Esophagus squamous epithelium (tissue), 5 donors: ENCODE measurements around the gene ZCCHC7. TPM values are rescaled to one million over a fixed set of nuclear protein-coding genes. Genes with fewer than 3 reads are reported as not detected.

Experiments used
- DNase-seq: peaks from one replicate; lab custom pipeline; 2025; lab: John Stamatoyannopoulos, UW
- H3K27ac ChIP-seq, 4 donors: fragments of 200-600 bp; sonication (generic); one replicate each; pipeline ENCODE4 v1.5.1; 2016 to 2019; ENCODE audit warnings: mild to moderate bottlenecking in 1 of 4
- H3K27me3 ChIP-seq, 4 donors: fragments of 200-600 bp; sonication (generic); 1 replicate in 3 of 4; 2 replicates in 1 of 4; pipeline versions ENCODE4 v1.5.1 to v1.6.0; 2017 to 2021; ENCODE audit warnings: antibody characterized with exemption in 1 of 4
- H3K36me3 ChIP-seq, 3 donors: fragments of 200-600 bp; sonication (generic); one replicate each; pipeline ENCODE4 v1.5.1; 2016 to 2019
- H3K4me1 ChIP-seq, 3 donors: fragments of 200-600 bp; sonication (generic); one replicate each; pipeline ENCODE4 v1.5.1; 2017 to 2019
- H3K4me3 ChIP-seq, 4 donors: fragments of 200-600 bp; sonication (generic); 1 replicate in 3 of 4; 2 replicates in 1 of 4; pipeline ENCODE4 v1.5.1; 2016 to 2019; ENCODE audit warnings: mild to moderate bottlenecking in 2 of 4, moderate library complexity in 1 of 4
- H3K9me3 ChIP-seq, 3 donors: fragments of 200-600 bp; sonication (generic); one replicate each; pipeline ENCODE4 v1.5.1; 2016 to 2019
- POLR2A ChIP-seq, 4 donors: fragments of 450-650 bp; IDR thresholded peaks; one replicate each; pipeline ENCODE4 v1.6.1; 2017; ENCODE audit warnings: antibody characterized with exemption in 4 of 4, mild to moderate bottlenecking in 4 of 4, moderate library complexity in 3 of 4
- WGBS, 2 donors: methylation state at CpG; one replicate each; pipeline ENCODE4 v1.1.5; 2018; 5-methylcytosine and 5-hydroxymethylcytosine counted together
- intact Hi-C: fragments of 100-400 bp; cut with DNase I; formaldehyde crosslinking; loops from one replicate; pipeline ENCODE4 v1.15.0; 2022
- total RNA-seq, 4 donors: library from RNA; depleted of rRNA; stranded (reverse); fragments of >200 nt; gene quantifications; one replicate each; pipeline ENCODE4 v1.1.0, GENCODE V29; 2016
- TF ChIP-seq, protein P1 (sequence below), 6 experiments: fragments of 450-650 bp in 4 of 6; fragments of 200-600 bp in 2 of 6; sonication (generic) in 2 of 6; IDR thresholded peaks; one replicate each; pipeline ENCODE4 v1.5.1; 2016 to 2019; ENCODE audit warnings: antibody characterized with exemption in 6 of 6, mild to moderate bottlenecking in 4 of 6, moderate library complexity in 4 of 6
- donor health status: DM: yes; HTN: yes; CAD: no.

The ZCCHC7 gene
- total RNA-seq, 4 donors from 2014 or later = 6.1 to 21.6 (median 13.0) TPM

DNA sequence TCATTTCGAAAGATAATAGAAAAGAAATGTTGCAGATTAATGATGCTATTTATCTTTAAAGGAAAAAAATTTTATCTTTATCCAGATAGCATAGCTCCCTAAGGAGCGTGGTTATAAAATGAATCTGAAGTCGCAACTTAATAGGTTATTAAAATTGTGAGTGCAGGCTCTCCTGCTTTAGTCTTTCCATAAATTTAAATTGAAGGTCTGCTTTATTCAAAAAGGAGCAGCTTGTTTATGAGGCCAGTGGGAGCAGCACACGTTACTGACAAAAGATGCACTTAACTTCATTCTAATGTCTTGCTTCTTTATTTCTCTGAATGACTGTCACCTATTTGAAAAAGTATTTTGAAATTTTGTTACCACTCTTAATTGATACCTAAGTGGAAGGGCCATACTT, 95.0 kb downstream of the ZCCHC7 start:
- no peak overlapping the region for H3K27ac ChIP-seq
- DNase-seq = no peak
- H3K36me3 ChIP-seq = no peaks in the 10 kb centered on the region
- H3K27me3 ChIP-seq = no peaks in the 10 kb centered on the region
- intact Hi-C loops = no loop called here
- no peaks in the 10 kb centered on the region for H3K9me3 ChIP-seq
- TF ChIP-seq, protein P1, sequence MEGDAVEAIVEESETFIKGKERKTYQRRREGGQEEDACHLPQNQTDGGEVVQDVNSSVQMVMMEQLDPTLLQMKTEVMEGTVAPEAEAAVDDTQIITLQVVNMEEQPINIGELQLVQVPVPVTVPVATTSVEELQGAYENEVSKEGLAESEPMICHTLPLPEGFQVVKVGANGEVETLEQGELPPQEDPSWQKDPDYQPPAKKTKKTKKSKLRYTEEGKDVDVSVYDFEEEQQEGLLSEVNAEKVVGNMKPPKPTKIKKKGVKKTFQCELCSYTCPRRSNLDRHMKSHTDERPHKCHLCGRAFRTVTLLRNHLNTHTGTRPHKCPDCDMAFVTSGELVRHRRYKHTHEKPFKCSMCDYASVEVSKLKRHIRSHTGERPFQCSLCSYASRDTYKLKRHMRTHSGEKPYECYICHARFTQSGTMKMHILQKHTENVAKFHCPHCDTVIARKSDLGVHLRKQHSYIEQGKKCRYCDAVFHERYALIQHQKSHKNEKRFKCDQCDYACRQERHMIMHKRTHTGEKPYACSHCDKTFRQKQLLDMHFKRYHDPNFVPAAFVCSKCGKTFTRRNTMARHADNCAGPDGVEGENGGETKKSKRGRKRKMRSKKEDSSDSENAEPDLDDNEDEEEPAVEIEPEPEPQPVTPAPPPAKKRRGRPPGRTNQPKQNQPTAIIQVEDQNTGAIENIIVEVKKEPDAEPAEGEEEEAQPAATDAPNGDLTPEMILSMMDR (IDR thresholded peaks at IDR 0.05) = no peak
- TF ChIP-seq POLR2A (IDR thresholded peaks at IDR 0.05) = no peak
- WGBS, 2 donors = 81 to 86% methylated on average over 4 of the region's 4 CpGs
- no peak overlapping the region for H3K4me3 ChIP-seq
- H3K4me1 ChIP-seq = peaks cover 0 to 9% (median 0%) of the 10 kb centered on the region in 3 donors

DNA sequence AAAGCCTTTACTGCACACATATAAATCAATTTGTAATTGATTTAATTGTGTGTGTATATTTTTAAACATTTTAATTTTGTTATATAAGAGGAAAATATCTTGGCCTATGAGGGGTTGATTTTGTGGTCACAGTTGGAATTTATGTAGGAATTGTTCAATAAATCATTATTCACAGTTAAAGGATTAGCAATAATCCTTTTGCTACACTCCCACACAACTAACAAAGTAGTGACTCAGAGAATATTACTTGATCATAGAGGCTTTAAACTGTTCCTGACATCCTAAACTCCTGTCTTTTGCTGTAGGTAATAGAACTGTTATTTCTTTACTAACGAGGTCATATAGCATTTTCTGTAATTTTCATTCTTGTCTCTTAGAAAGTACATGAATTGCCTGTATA, 95.5 kb downstream of the ZCCHC7 start:
- H3K27me3 ChIP-seq = no peaks in the 10 kb centered on the region
- TF ChIP-seq, protein P1 (IDR thresholded peaks at IDR 0.05) = no peak
- no peak for TF ChIP-seq POLR2A (IDR thresholded peaks at IDR 0.05)
- intact Hi-C loops = no loop called here
- 14 to 36% methylated on average over 1 of the region's 1 CpG for WGBS, 2 donors
- H3K4me1 ChIP-seq = peaks cover 0 to 9% (median 0%) of the 10 kb centered on the region in 3 donors
- H3K9me3 ChIP-seq = no peaks in the 10 kb centered on the region
- H3K4me3 ChIP-seq = no peak overlapping the region
- H3K27ac ChIP-seq = no peak overlapping the region
- H3K36me3 ChIP-seq = no peaks in the 10 kb centered on the region
- DNase-seq = no peak

DNA sequence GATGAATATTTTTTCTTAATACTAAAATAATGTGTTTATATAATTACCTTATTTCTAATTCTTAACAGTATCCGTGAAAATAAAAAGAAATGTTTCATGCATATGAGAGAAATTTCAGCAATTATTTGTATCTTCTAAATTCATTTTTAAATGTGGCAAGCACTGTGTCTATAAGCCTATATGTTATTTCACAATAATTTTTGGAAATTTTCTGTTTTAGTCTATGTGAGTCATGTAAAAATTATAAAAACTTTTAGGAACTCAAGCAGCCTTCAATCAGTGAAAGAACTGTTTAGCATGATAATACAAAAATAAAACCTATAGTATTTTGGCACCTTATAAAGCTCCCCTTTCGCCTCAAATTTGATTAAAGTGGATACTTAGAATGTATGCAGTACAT, 96.8 kb downstream of the ZCCHC7 start:
- Histone ChIP-seq H3K27me3 (no peaks in the 10 kb centered on the region), H3K36me3 (no peaks in the 10 kb centered on the region), H3K9me3 (no peaks in the 10 kb centered on the region), H3K27ac (no peak overlapping the region), H3K4me3 (no peak overlapping the region), H3K4me1 (peaks cover 0 to 9% (median 0%) of the 10 kb centered on the region in 3 donors)
- 89 to 100% methylated on average over 2 of the region's 2 CpGs for WGBS, 2 donors
- intact Hi-C loops = no loop called here
- TF ChIP-seq, protein P1 (IDR thresholded peaks at IDR 0.05) = no peak
- no peak for TF ChIP-seq POLR2A (IDR thresholded peaks at IDR 0.05)
- no peak for DNase-seq

DNA sequence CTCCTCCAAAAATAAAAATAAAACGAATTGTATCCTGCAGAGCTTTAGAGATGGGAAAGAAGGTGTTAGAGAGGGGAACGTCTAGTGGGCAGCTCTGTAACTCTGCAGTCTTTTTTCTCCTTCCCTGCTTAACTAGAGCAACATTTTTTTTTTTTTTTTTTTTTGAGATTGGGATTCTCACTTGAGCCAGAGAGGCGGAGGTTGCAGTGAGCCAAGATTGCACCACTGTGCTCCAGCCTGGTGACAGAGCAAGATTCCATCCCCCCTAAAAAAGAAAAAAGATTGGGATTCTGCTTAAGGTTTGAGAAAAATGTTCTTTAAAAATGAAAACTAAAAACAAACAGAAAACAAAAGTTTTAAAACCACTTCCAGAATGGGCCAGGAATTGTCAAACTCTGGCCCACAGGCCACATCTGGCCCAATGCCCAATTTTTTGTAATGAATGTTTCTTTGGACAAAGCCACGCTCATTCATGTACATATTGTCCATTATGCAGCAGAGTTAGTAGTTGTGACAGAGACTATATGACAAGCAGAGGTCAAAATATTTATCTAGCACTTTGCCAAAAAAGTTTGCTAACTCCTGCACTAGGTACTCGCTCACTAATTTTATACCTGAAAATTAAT, 98.5 kb downstream of the ZCCHC7 start:
- intact Hi-C loops = no loop called here
- Histone ChIP-seq H3K4me3 (no peak overlapping the region), H3K4me1 (peaks cover 0 to 9% (median 0%) of the 10 kb centered on the region in 3 donors), H3K27me3 (no peaks in the 10 kb centered on the region), H3K27ac (no peak overlapping the region), H3K9me3 (no peaks in the 10 kb centered on the region), H3K36me3 (no peaks in the 10 kb centered on the region)
- TF ChIP-seq, protein P1 (IDR thresholded peaks at IDR 0.05) = no peak
- TF ChIP-seq POLR2A (IDR thresholded peaks at IDR 0.05) = no peak
- no peak for DNase-seq
- WGBS, 2 donors = 87% methylated on average over 5 of the region's 5 CpGs

DNA sequence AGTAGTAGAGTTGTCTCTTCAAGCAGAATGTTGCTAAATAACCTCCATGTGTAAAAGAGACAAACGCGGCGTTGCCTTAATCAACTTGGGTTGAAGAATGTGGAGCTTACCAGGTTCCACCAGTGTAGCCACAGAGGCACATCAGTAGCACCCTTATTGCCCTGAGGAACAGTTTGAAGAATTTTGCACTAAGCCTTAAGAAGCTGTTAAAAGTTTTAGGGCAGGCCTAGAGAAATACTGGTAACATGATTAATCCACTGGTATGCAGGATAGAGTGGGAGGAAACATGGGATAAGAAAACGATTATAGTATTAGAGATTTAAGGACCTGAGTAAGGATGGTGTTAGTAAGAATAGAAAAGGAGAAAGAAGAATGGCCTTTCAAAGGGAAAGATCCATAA, 100.6 kb downstream of the ZCCHC7 start:
- no peaks in the 10 kb centered on the region for H3K36me3 ChIP-seq
- H3K4me1 ChIP-seq = peaks cover 0 to 2% (median 0%) of the 10 kb centered on the region in 3 donors
- H3K9me3 ChIP-seq = no peaks in the 10 kb centered on the region
- no peak overlapping the region for H3K4me3 ChIP-seq
- H3K27me3 ChIP-seq = no peaks in the 10 kb centered on the region
- TF ChIP-seq, protein P1 (IDR thresholded peaks at IDR 0.05) = no peak
- TF ChIP-seq POLR2A (IDR thresholded peaks at IDR 0.05) = no peak
- intact Hi-C loops = no loop called here
- WGBS, 2 donors = 76 to 84% methylated on average over 4 of the region's 4 CpGs
- DNase-seq = no peak
- H3K27ac ChIP-seq = no peak overlapping the region
